Mammary epithelial cell (primary cell): Measurements from ENCODE around the gene RASGRP4.
"Not testable (repeated sequence)": the region's sequence is repeated elsewhere in the genome, so short reads cannot be mapped to it uniquely, and the experiment has no call there.

ENCODE experiments used
- EZH2 ChIP-seq: IDR thresholded peaks from 2 replicates; pipeline ENCODE4 v1.6.1; 2012; ENCODE audit warnings: low read length, inconsistent platforms, borderline replicate concordance
- TF ChIP-seq, protein P1 (sequence below), 2 donors: IDR thresholded peaks in 1 of 2; conservative IDR thresholded peaks in 1 of 2; 2 replicates each; pipeline ENCODE4 v1.5.1; 2011 to 2012; ENCODE audit warnings: inconsistent platforms in 2 of 2, low read length in 2 of 2, mild to moderate bottlenecking in 2 of 2, control low read depth in 1 of 2, low read depth in 1 of 2; ENCODE audit not compliant: insufficient read depth in 1 of 2; ENCODE audit errors: extremely low read depth in 1 of 2

DNA sequence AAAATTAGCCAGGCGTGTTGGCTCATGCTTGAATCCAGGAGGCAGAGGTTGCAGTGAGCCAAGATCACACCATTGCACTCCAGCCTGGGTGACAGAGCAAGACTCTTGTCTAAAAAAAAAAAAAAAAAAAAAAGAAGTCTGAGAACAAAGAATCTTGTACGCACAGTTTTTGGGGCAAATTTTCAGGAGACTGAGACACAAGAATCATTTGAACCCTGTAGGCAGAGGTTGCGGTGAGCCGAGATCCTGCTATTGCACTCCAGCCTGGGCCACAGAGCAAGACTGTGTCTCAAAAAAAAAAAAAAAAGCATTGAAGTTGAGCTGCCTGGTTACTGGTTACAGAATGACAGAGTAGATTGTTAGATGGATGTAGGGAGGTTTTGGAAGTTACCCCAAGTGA is 46.7 kb upstream of the RASGRP4 start:
- TF ChIP-seq, protein P1, sequence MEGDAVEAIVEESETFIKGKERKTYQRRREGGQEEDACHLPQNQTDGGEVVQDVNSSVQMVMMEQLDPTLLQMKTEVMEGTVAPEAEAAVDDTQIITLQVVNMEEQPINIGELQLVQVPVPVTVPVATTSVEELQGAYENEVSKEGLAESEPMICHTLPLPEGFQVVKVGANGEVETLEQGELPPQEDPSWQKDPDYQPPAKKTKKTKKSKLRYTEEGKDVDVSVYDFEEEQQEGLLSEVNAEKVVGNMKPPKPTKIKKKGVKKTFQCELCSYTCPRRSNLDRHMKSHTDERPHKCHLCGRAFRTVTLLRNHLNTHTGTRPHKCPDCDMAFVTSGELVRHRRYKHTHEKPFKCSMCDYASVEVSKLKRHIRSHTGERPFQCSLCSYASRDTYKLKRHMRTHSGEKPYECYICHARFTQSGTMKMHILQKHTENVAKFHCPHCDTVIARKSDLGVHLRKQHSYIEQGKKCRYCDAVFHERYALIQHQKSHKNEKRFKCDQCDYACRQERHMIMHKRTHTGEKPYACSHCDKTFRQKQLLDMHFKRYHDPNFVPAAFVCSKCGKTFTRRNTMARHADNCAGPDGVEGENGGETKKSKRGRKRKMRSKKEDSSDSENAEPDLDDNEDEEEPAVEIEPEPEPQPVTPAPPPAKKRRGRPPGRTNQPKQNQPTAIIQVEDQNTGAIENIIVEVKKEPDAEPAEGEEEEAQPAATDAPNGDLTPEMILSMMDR (conservative IDR thresholded peaks at IDR 0.05 in 1 of 2, IDR thresholded peaks at IDR 0.05 in 1 of 2; ENCODE audit: extremely low read depth in 1 of 2, insufficient read depth in 1 of 2, low read depth in 1 of 2, low read length in 2 of 2), result not testable (repeated sequence)
- not testable (repeated sequence) for TF ChIP-seq EZH2
